SK-MEL-5 (cell line): ENCODE data around the gene KLC1. TPM values are rescaled to one million over a fixed set of nuclear protein-coding genes. Genes with fewer than 3 reads are reported as not detected.
"Not testable (repeated sequence)": the region's sequence is repeated elsewhere in the genome, so short reads cannot be mapped to it uniquely, and the experiment has no call there.

Source experiments
- DNase-seq: peaks from one replicate; pipeline ENCODE4 v3.0.0-alpha.2; 2016; ENCODE audit warnings: low read depth, low spot score
- in situ Hi-C: cut with HindIII; loops from 2 replicates; pipeline ENCODE4 v1.10.0; 2016; ENCODE audit warnings: low sequenced_read_pairs, high pct_unique_total_duplicates, low pct_unique_long_range_greater_than_20kb
- total RNA-seq: library from RNA; depleted of rRNA; stranded (reverse); fragments of >200 nt; shearing (Covaris generic); gene quantifications from 2 replicates; pipeline ENCODE4 v1.2.3, GENCODE V29; 2014

The KLC1 gene
- total RNA-seq, 1 experiment from 2014 or later = 128 TPM

DNA sequence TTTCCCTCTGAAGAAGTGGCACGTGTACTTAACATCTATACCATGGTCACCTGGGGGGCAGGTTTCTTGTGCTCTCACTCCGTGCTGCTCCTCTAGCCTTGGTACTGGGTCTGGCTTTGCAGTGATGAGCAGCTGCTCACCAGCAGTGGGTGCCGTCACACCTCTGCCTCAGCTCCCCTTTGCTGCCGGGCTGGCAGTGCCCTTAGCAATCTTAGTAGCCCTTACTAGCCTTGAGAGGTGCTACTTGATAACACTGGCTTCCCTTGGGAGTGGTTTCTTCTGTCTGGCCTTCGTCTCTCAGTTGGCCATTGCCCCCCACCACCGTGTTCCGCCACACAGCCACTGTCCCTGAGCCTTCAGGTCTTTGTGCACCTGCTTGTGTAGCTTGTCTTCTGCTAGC, 22.6 kb downstream of the KLC1 start:
- in situ Hi-C loops = no loop called here
- no peak for DNase-seq

DNA sequence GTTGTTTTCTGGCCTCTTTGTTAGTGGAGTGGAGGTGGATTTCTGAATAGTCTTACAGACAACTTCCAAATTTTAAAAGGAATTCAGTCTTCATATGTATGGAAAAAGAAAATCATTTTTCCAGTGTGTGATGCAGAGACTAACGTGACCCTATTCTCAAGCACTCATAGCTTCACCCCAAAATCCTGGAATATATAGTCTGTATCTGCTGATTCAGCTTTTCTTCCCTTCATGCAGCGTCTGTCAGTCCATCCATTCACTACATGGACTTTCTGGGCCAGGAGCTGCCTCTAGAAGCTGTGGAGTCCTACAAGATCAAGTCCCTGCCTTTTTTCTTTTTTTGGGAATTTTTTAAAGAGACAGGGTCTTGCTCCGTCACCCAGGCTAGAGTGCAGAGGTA, 23.8 kb downstream of the KLC1 start:
- in situ Hi-C loops = no loop called here
- no peak for DNase-seq

DNA sequence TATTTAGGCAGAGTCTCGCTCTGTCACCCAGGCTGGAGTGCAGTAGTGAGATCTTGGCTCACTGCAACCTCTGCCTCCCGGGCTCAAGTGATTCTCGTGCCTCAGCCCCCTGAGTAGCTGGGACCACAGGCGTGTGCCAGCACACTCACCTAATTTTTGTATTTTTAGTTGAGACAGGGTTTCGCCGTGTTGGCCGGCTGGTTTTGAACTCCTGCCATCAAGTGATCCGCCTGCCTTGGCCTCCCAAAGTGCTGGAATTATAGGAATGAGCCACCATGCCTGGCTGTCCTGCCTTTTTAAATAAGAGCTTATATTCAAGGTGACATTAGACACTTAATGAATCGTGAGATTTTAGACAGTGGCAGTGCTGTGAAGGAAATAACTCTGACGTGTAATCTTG, 24.3 kb downstream of the KLC1 start:
- DNase-seq, in situ Hi-C loops: not testable (repeated sequence)

DNA sequence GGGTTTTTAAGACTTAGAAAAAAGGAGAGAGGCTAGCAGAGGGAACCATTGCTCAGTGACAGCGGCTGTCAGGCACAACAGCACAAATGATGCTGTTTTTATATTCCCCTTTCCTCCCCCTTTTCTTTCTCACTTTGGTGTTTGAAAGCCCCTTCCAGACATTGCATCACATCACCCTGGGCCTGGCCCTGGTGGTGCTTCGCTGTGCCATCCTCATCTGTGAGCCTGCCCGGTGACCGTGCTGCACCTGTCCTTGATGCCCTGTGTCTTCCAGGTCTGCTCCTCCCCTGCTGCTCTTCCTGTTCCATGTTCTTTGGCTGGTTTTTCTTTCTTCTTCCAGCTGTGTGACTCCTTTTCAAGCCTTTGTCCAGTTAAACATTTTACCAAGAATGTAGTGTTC, 24.8 kb downstream of the KLC1 start:
- in situ Hi-C loops = no loop called here
- DNase-seq = no peak

DNA sequence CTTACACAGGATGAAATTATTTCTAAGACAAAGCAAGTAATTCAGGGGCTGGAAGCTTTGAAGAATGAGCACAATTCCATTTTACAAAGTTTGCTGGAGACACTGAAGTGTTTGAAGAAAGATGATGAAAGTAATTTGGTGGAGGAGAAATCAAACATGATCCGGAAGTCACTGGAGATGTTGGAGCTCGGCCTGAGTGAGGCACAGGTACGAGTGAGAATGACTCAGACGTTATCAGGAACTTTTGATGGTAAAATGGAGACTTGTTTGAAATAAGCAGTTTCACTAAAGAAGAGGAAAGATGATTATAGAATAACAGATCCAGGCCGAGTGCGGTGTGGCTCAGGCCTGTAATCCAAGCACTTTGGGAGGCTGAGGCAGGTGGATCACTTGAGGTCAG, 25.6 kb downstream of the KLC1 start:
- in situ Hi-C loops = no loop called here
- DNase-seq = no peak

DNA sequence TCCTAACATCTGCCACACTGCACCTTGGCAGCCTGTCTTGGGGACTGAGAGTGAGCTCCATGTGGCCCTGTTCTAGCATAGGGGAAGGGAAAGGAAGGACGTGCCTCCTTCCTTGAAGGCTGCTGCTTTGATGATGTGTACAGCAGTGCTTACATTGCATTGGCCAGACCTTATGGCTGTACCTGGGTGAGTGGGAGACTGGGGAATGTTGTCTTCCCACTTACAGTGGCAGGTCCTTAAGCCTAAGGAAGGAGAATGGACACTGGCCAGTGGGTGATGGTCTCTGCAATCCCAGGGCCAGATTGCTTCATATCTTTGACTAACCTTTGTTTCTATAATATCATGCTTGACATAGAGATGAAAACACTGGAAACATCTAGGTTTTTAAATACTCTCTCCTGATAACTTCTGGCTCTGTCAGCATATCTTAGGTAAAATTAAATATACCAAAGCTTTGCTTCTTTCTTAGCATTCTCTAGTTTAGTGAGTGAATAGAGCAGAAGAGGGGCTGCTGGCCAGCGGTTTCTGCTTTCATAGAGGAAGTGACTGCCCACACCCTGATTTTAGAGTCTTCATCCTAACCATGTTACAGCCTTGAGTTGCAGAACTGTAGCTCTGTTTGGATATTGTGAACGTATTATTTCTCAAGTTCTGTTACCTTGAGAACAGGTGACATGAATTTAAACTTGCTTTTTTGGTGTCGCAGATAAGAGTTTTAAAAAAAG, 27.2 kb downstream of the KLC1 start:
- DNase-seq = no peak
- in situ Hi-C loops = no loop called here

DNA sequence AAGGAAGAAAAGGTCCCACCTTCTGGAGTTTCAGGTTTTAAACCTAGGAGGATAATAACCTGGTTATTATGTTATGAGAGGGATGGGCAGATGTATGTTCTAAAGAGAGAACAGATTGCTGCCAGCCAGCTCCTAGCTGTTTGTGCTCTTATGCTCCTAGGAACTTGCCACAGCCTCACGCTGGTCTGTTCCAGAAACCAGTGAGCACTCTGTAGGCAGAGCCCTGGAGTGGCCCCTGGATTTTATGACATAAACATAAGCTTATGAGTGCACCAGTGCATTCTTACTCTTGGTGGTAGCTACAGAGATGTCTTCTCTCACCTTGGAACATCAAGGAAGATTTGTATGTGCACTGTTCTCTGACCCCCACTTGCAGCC, 27.7 kb downstream of the KLC1 start:
- no peak for DNase-seq
- in situ Hi-C loops = no loop called here

DNA sequence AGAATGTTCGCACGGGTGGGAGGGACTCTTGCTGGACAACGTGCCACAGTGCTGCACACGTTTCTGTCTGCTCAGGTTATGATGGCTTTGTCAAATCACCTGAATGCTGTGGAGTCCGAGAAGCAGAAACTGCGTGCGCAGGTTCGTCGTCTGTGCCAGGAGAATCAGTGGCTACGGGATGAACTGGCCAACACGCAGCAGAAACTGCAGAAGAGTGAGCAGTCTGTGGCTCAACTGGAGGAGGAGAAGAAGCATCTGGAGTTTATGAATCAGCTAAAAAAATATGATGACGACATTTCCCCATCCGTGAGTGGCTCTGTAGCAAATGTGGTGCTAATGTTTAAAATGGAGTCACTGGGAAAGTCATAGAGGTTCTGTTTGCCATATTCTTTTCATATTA, 28.5 kb downstream of the KLC1 start:
- in situ Hi-C loops = no loop called here
- DNase-seq = no peak

DNA sequence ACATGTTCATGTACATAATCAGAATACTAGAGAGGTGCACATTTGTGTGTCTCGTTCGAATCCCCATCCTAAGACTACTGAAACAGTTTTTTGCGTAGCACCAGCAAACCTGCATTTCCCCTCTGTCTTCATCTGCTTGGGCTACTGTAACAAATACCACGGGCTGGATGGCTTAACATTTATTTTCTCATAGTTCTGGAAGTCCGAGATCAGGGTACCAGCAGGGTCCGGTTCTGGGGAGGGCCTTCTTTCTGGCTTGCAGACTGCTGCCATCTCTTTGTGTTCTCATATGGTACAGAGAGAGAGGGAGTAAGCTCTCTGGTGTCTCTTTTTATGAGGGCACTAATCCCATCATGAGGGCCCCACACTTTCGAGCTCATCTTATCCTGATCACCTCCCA, 30.6 kb downstream of the KLC1 start:
- in situ Hi-C loops = no loop called here
- DNase-seq = no peak

DNA sequence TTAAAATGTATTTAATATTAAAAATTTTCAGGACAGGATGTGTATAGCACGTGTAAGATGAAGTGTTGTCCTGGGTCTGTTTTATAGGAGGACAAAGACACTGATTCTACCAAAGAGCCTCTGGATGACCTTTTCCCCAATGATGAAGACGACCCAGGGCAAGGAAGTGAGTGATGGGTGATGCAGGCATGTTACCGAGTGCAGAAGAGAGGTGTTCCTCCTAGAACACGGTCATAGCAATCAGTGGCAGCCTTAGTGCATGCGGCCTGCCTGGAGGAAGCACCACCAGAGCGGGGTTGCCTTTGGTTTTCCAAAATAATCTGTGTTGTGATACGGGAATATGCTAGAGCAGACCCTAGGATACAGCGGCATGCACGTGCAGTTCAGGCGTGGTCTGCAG, 33.0 kb downstream of the KLC1 start:
- in situ Hi-C loops = no loop called here
- no peak for DNase-seq

DNA sequence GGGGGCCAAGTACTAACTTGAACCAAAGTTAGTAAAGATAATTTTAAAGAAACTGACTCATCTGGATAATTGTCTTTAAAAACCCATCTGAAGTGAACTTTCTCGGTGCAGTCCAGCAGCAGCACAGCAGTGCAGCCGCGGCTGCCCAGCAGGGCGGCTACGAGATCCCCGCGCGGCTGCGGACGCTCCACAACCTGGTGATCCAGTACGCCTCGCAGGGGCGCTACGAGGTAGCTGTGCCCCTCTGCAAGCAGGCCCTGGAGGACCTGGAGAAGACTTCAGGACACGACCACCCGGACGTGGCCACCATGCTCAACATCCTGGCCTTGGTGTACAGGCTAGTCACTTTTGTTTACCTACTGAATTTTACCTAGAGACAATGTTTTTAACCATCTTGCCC, 33.6 kb downstream of the KLC1 start:
- no peak for DNase-seq
- in situ Hi-C loops = no loop called here

DNA sequence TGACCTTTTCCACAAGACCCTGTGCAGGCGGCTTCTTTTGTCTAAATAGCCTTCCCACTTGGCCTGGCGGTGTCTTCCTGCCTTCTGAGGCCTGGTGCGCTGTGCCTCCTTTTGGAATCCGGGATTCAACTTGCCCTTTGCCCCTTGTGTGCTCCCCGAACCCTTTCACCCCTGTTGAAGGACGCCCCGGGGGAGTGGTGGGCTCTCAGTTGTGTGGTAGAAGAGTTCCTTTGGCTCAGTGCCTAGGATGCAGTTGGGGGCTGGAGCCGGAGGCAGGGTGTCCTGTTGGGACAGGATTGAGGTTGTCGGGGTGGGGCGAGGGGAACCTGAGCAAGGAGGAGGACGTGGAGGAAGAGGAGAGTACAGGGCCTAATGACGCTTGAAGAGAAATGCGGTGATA, 34.5 kb downstream of the KLC1 start:
- no peak for DNase-seq
- in situ Hi-C loops = no loop called here

DNA sequence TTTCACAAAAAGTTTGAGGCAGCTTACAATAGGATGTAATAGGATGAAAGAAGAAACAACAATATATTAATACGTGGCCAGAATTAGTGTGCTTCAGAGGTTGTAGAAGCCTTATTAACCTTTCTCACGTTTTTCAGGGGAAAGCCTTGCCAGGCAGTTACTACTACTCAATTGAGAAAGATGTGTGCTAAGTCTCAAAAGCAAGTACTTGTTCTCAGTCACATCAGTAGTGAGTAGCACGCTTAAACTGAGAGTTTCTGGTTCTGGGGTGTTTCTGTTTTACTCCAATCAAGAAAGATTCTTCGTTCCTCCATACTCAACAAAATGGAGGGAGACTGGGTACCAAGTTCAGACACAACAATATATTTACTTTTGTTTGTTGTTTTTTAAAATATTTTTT, 38.7 kb downstream of the KLC1 start:
- no peak for DNase-seq
- in situ Hi-C loops = no loop called here

DNA sequence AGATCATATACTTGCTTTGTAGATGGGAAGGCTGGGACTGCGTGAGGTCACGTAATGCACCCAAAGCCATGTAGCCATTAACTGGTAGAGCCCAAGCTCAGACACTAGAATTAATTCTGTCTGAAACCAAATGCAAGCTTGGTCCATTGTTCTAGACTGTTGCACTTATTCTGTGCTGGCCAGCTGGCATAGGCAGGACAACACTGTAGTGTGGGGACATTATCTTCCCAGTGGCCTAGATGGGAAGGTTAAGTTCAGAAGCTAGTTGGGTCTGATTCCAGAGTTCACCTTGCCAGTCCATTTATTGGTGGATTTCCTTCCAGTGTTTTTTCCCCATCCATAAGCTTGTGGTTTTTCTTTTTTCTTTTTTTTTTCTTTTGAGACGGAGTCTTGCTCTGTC, 39.1 kb downstream of the KLC1 start:
- DNase-seq = no peak
- in situ Hi-C loops = no loop called here

DNA sequence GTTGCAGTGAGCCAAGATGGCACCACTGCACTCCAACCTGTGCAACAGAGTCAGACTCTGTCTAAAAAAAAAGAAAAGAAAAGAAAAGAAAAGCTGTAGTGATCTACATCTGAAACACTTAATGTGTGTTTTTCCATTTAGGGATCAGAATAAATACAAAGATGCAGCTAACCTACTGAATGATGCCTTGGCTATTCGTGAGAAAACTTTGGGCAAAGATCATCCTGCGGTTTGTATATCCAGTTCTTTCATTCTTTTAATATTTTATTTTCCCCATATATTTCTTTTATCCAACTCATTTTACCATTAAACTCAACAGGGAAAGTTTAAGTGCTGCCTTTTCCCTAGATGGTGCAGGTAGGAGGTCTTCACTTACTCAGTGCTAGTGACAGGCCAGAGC, 40.4 kb downstream of the KLC1 start:
- in situ Hi-C loops = no loop called here
- DNase-seq = no peak

DNA sequence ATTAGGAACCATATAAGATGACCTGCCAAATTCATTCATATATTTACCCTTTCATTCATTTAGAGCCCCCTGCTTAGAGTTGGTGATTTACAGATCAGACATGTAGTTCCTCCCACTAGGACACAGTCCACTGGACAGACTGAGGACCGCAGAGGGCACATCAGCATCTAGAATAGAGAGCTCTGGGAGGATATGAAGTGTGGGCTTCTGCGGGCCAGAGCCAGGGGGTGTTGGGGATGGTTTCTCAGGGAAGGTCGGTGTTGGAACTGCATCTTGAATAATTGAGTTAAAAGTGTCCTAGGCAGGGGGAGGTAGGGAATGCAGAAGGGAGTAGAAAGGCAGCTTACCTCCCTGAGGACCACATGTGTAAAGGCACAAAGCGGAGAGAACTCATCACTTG, 42.9 kb downstream of the KLC1 start:
- in situ Hi-C loops = no loop called here

DNA sequence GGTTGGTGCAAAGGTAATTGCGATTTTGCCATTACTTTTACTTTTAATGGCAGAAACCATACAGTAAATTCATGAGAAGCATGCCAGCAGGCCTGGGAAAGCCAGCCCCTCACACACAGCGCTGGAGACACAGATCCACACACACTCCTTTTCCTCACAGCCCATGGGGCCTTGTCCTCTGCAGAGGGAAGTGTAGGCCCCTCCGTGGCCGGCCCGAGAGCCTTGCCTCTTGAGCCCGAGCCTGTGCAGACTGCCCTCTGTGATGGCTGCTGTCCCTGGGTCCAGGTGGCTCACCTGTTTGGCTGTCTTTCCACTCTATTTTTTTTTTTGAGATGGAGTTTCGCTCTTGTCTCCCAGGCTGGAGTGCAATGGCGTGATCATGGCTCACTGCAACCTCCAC, 46.9 kb downstream of the KLC1 start:
- DNase-seq = no peak
- in situ Hi-C loops = no loop called here

More for the DNA sequence above, 42.9 kb downstream of the KLC1 start:
- no peak for DNase-seq

DNA sequence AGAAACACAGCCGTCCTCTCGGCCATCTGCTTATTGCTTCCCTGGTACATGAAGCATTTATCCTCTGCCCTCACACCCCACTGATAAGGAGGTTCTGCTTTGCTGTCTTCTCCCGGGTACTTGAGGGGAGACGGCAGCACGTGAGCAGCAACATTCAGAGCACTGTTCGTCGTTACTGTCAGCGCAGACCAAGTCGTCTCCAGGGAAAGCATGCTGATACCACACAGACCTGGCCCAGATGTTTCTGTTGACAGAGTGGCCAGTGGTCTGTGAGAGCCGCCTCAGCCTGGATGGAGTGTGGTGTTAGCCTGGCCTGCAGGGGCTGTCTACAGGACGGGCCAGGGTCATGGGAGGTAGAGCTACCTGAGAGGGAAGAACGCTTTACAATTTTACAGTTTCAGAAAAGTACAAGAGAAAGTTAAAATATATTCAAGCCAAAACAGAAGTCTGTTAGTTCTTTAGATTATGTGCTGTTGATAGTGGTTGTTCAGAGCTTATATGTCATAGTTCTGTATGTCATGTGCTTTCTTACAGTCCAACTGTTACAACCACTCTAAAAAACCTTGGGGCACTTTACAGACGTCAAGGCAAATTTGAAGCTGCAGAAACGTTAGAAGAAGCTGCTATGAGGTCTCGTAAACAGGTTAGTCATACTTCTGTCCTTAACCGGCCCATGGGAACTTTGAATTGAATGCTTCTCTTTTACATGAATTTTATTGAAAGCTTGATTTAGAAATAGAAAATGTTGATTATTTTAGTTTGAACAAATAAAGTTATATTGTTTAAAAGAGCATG, 48.1 kb downstream of the KLC1 start:
- in situ Hi-C loops = no loop called here
- DNase-seq = peak; percentile 52

DNA sequence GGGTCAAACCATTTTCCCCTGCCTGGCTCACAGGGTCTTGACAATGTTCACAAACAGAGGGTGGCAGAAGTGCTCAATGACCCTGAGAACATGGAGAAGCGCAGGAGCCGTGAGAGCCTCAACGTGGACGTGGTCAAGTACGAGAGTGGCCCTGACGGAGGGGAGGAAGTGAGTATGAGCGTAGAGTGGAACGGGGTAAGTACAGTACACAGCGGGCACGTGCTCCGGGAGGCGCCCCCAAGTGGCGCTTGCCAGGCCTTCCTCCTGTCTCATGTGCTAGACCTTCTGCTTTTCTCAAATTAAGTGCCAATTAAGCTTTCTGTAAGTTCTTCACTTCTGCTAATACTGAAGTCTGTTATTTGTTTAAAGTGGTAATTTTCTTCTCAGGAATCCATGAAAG, 50.3 kb downstream of the KLC1 start:
- DNase-seq = peak; percentile 67
- in situ Hi-C loops = no loop called here
